Measurements from ENCODE around the gene AKR1B15. TPM values are rescaled to one million over a fixed set of nuclear protein-coding genes. Genes with fewer than 3 reads are reported as not detected.

AKR1B15 gene
- total RNA-seq, 1 donor from 2014 or later, result not detected

- Mint-ChIP-seq H3K27ac (no peak overlapping the region), H3K27me3 (ENCODE audit: insufficient read depth, low read depth) (peaks cover 4% of the 10 kb centered on the region), H3K9me3 (peaks cover 8% of the 10 kb centered on the region), H3K36me3 (no peaks in the 10 kb centered on the region), H3K4me3 (no peak overlapping the region), H3K4me1 (no peaks in the 10 kb centered on the region)
- Histone ChIP-seq H3K9ac (no peak overlapping the region), H3K9me3 (ENCODE audit: low read depth) (no peaks in the 10 kb centered on the region), H3K4me2 (no peak overlapping the region), H3K4me1 (no peaks in the 10 kb centered on the region), H3K27ac (no peak overlapping the region), H3K4me3 (no peak overlapping the region), H3K79me2 (ENCODE audit: low read depth) (no peaks in the 10 kb centered on the region), H3K27me3 (no peaks in the 10 kb centered on the region), H3K36me3 (no peaks in the 10 kb centered on the region), H4K20me1 (ENCODE audit: low read depth) (no peaks in the 10 kb centered on the region), H3F3A (ENCODE audit: low read depth) (no peaks in the 10 kb centered on the region), H2AFZ (replicated peaks) (no peak overlapping the region)
- no peak for DNase-seq (ENCODE audit: low spot score)
- TF ChIP-seq CTCF (IDR thresholded peaks at IDR 0.05) (no peak), EZH2 (IDR thresholded peaks at IDR 0.05) (no peak), EZH2phosphoT487 (IDR thresholded peaks at IDR 0.05) (no peak)
These were observed 23.0 kb downstream of the AKR1B15 start for GRCh38 chr7:134571746-134572461.

DNA sequence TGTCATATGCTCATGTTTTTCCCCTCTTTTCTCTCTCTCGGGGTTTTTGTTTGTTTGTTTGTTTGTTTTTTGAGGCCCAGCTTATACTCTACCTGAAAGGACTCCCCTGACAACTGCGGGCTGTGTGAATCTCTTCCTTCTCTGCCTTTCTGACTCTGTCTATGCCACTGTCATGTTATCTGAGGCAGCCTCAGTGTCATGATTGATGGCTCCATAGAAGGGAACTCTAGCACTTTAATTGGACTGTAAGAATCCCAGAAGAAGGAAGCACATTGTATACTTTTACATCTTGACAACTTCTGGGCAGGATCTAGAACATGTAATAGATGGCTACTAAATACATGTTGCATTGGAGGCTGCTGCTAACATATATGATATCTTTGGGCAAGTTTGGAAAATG is 25.4 kb downstream of the AKR1B15 start:
- no peak overlapping the region for H2AFZ ChIP-seq (replicated peaks)
- no peak overlapping the region for H3K4me3 ChIP-seq
- no peak overlapping the region for H3K4me3 Mint-ChIP-seq
- H3K4me2 ChIP-seq, result no peak overlapping the region
- TF ChIP-seq EZH2phosphoT487 (IDR thresholded peaks at IDR 0.05) (no peak), CTCF (IDR thresholded peaks at IDR 0.05) (no peak), EZH2 (IDR thresholded peaks at IDR 0.05) (no peak)
- H3K27me3 ChIP-seq, result no peaks in the 10 kb centered on the region
- no peak for DNase-seq (ENCODE audit: low spot score)
- no peaks in the 10 kb centered on the region for H3F3A ChIP-seq (ENCODE audit: low read depth)
- H3K36me3 ChIP-seq, result no peaks in the 10 kb centered on the region
- no peak overlapping the region for H3K27ac ChIP-seq
- H3K9me3 ChIP-seq (ENCODE audit: low read depth), result no peaks in the 10 kb centered on the region
- H4K20me1 ChIP-seq (ENCODE audit: low read depth), result no peaks in the 10 kb centered on the region
- H3K4me1 ChIP-seq, result no peaks in the 10 kb centered on the region
- H3K36me3 Mint-ChIP-seq, result no peaks in the 10 kb centered on the region
- H3K27me3 Mint-ChIP-seq (ENCODE audit: insufficient read depth, low read depth), result peaks cover 4% of the 10 kb centered on the region
- peaks cover 8% of the 10 kb centered on the region for H3K9me3 Mint-ChIP-seq
- H3K4me1 Mint-ChIP-seq, result peaks cover 3% of the 10 kb centered on the region
- H3K27ac Mint-ChIP-seq, result no peak overlapping the region
- H3K9ac ChIP-seq, result no peak overlapping the region
- H3K79me2 ChIP-seq (ENCODE audit: low read depth), result no peaks in the 10 kb centered on the region

DNA sequence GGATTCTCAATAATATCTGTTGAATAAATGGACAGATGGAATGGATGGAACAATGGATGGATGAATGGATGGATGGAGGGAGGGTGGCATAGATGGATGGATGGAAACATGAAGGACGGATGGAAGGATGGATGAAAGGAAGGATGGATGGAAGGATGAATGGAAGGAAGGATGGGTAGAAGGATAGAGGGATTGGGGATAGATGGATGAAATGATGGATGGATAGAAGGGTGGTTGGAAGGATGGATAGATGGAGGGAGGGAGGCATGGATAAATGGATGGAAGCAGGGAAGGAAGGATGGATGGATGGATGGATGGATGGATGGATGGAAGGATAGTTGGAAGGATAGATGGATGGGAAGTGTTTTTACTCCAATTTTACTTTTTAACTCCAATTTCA is 35.4 kb downstream of the AKR1B15 start:
- Histone ChIP-seq H4K20me1 (ENCODE audit: low read depth) (no peaks in the 10 kb centered on the region), H3K9me3 (ENCODE audit: low read depth) (no peaks in the 10 kb centered on the region), H3K4me2 (no peak overlapping the region), H3F3A (ENCODE audit: low read depth) (no peaks in the 10 kb centered on the region), H3K4me3 (no peak overlapping the region), H3K79me2 (ENCODE audit: low read depth) (no peaks in the 10 kb centered on the region), H3K9ac (no peak overlapping the region), H2AFZ (replicated peaks) (no peak overlapping the region), H3K4me1 (no peaks in the 10 kb centered on the region), H3K27ac (no peak overlapping the region), H3K36me3 (no peaks in the 10 kb centered on the region), H3K27me3 (peaks cover 8% of the 10 kb centered on the region)
- H3K4me3 Mint-ChIP-seq, result no peak overlapping the region
- TF ChIP-seq EZH2 (IDR thresholded peaks at IDR 0.05), result no peak
- no peak for TF ChIP-seq CTCF (IDR thresholded peaks at IDR 0.05)
- no peak for TF ChIP-seq EZH2phosphoT487 (IDR thresholded peaks at IDR 0.05)
- H3K9me3 Mint-ChIP-seq, result no peaks in the 10 kb centered on the region
- H3K27ac Mint-ChIP-seq, result no peak overlapping the region
- no peak for DNase-seq (ENCODE audit: low spot score)
- no peaks in the 10 kb centered on the region for H3K36me3 Mint-ChIP-seq
- peaks cover 3% of the 10 kb centered on the region for H3K27me3 Mint-ChIP-seq (ENCODE audit: insufficient read depth, low read depth)
- peaks cover 3% of the 10 kb centered on the region for H3K4me1 Mint-ChIP-seq

All from neural progenitor cell (in vitro differentiated cells).